Prostate gland (tissue), 2 donors: ENCODE results near the gene PEX1. TPM values are rescaled to one million over a fixed set of nuclear protein-coding genes. Genes with fewer than 3 reads are reported as not detected.

ENCODE experiments used
- DNase-seq: peaks from one replicate; pipeline ENCODE4 v3.0.0-alpha.2; 2019; ENCODE audit warnings: low spot score
- H3K27ac ChIP-seq, 2 donors: fragments of 200-600 bp; sonication (generic); 2 replicates each; pipeline ENCODE4 v1.5.1; 2017 to 2019
- H3K27me3 ChIP-seq: fragments of 200-600 bp; sonication (generic); replicated peaks from 2 replicates; pipeline ENCODE4 v1.5.1; 2019; ENCODE audit not compliant: insufficient read depth
- H3K36me3 ChIP-seq, 2 donors: fragments of 200-600 bp; sonication (generic); 1 replicate in 1 of 2; 2 replicates in 1 of 2; pipeline versions ENCODE4 v1.5.1 to v1.8.1; 2017 to 2019
- H3K4me1 ChIP-seq: fragments of 200-600 bp; sonication (generic); replicated peaks from 2 replicates; pipeline ENCODE4 v1.5.1; 2019
- H3K4me3 ChIP-seq, 2 donors: fragments of 200-600 bp; sonication (generic); 2 replicates each; pipeline ENCODE4 v1.5.1; 2017 to 2019
- H3K9me3 ChIP-seq: fragments of 200-600 bp; sonication (generic); 2 replicates; pipeline ENCODE4 v1.5.1; 2017
- CTCF ChIP-seq, 4 experiments: fragments of 200-600 bp in 2 of 4; fragments of 450-650 bp in 2 of 4; sonication (generic) in 2 of 4; IDR thresholded peaks; 1 replicate in 3 of 4; 2 replicates in 1 of 4; pipeline ENCODE4 v1.5.1; 2016 to 2019; ENCODE audit warnings: antibody characterized with exemption in 4 of 4, mild to moderate bottlenecking in 2 of 4, moderate library complexity in 2 of 4
- POLR2A ChIP-seq: fragments of 450-650 bp; IDR thresholded peaks from one replicate; pipeline ENCODE4 v1.6.1; 2016; ENCODE audit warnings: antibody characterized with exemption, mild to moderate bottlenecking
- POLR2AphosphoS5 ChIP-seq: sonication (generic); formaldehyde crosslinking; IDR thresholded peaks from one replicate; pipeline ENCODE4 v1.6.1; 2017; ENCODE audit warnings: antibody characterized with exemption
- WGBS: methylation state at CpG from one replicate; pipeline ENCODE4 v1.1.5; 2018; 5-methylcytosine and 5-hydroxymethylcytosine counted together
- intact Hi-C: fragments of 100-400 bp; cut with DNase I; formaldehyde crosslinking; loops from one replicate; pipeline ENCODE4 v1.14.2; 2022
- total RNA-seq, 2 donors: library from RNA; depleted of rRNA; stranded (reverse); fragments of >200 nt; gene quantifications; one replicate each; pipeline ENCODE4 v1.1.0, GENCODE V29; 2016

The PEX1 gene
- total RNA-seq, 2 donors from 2014 or later: 17.3 to 23.0 TPM

- no peak overlapping the region for H3K27ac ChIP-seq
- intact Hi-C loops: no loop called here
- H3K4me3 ChIP-seq: no peak overlapping the region
- no peaks in the 10 kb centered on the region for H3K36me3 ChIP-seq
- DNase-seq: no peak
- TF ChIP-seq POLR2AphosphoS5 (no peak), POLR2A (no peak), CTCF (IDR thresholded peaks at IDR 0.05) (no peak)
- no peaks in the 10 kb centered on the region for H3K27me3 ChIP-seq
- H3K9me3 ChIP-seq: no peaks in the 10 kb centered on the region
- H3K4me1 ChIP-seq: no peaks in the 10 kb centered on the region
Measured at GRCh38 chr7:92560602-92561001, 32.3 kb upstream of the PEX1 start.

GRCh38 chr7:92557808-92558362, 29.6 kb upstream of the PEX1 start:
- H3K9me3 ChIP-seq: no peaks in the 10 kb centered on the region
- DNase-seq: no peak
- no peaks in the 10 kb centered on the region for H3K36me3 ChIP-seq
- no peak overlapping the region for H3K4me3 ChIP-seq
- no peaks in the 10 kb centered on the region for H3K27me3 ChIP-seq
- intact Hi-C loops: no loop called here
- no peaks in the 10 kb centered on the region for H3K4me1 ChIP-seq
- WGBS: 82% methylated on average over 7 of the region's 7 CpGs
- no peak overlapping the region for H3K27ac ChIP-seq
- TF ChIP-seq POLR2A: no peak
- no peak for TF ChIP-seq POLR2AphosphoS5
- TF ChIP-seq CTCF (IDR thresholded peaks at IDR 0.05): no peak

- intact Hi-C loops: no loop called here
- 88% methylated on average over 2 of the region's 2 CpGs for WGBS
- no peak for DNase-seq
Measured at GRCh38 chr7:92557249-92557648, 28.9 kb upstream of the PEX1 start.

GRCh38 chr7:92550194-92550593, 21.9 kb upstream of the PEX1 start:
- H3K27me3 ChIP-seq: no peaks in the 10 kb centered on the region
- no peak for TF ChIP-seq POLR2AphosphoS5
- TF ChIP-seq CTCF (IDR thresholded peaks at IDR 0.05): no peak
- TF ChIP-seq POLR2A: no peak
- 72% methylated on average over 4 of the region's 4 CpGs for WGBS
- no peaks in the 10 kb centered on the region for H3K4me1 ChIP-seq
- intact Hi-C loops: no loop called here
- no peaks in the 10 kb centered on the region for H3K9me3 ChIP-seq
- H3K36me3 ChIP-seq: no peaks in the 10 kb centered on the region
- no peak overlapping the region for H3K27ac ChIP-seq
- DNase-seq: no peak
- H3K4me3 ChIP-seq: no peak overlapping the region

More at GRCh38 chr7:92557249-92557648, 28.9 kb upstream of the PEX1 start:
- no peaks in the 10 kb centered on the region for H3K4me1 ChIP-seq
- no peaks in the 10 kb centered on the region for H3K9me3 ChIP-seq
- no peak for TF ChIP-seq POLR2A
- no peak for TF ChIP-seq POLR2AphosphoS5
- TF ChIP-seq CTCF (IDR thresholded peaks at IDR 0.05): no peak
- H3K27ac ChIP-seq: no peak overlapping the region
- no peaks in the 10 kb centered on the region for H3K36me3 ChIP-seq
- H3K27me3 ChIP-seq: no peaks in the 10 kb centered on the region
- no peak overlapping the region for H3K4me3 ChIP-seq

GRCh38 chr7:92547579-92547978, 19.3 kb upstream of the PEX1 start:
- no peak overlapping the region for H3K27ac ChIP-seq
- no peak for DNase-seq
- H3K27me3 ChIP-seq: no peaks in the 10 kb centered on the region
- no peaks in the 10 kb centered on the region for H3K36me3 ChIP-seq
- no peaks in the 10 kb centered on the region for H3K4me1 ChIP-seq
- no peaks in the 10 kb centered on the region for H3K9me3 ChIP-seq
- intact Hi-C loops: no loop called here
- no peak overlapping the region for H3K4me3 ChIP-seq
- no peak for TF ChIP-seq POLR2AphosphoS5
- WGBS: 96% methylated on average over 6 of the region's 6 CpGs
